Sigmoid colon (tissue), 4 donors: ENCODE data around the gene NPTN.

Experiments
- CTCF ChIP-seq, 4 experiments: fragments of 450-650 bp in 3 of 4; fragments of 200-600 bp in 1 of 4; IDR thresholded peaks; one replicate each; pipeline ENCODE4 v1.5.1; 2016 to 2019; ENCODE audit warnings: antibody characterized with exemption in 4 of 4, mild to moderate bottlenecking in 3 of 4, moderate library complexity in 2 of 4
- POLR2AphosphoS5 ChIP-seq, 4 donors: sonication (generic); formaldehyde crosslinking; IDR thresholded peaks; one replicate each; pipeline ENCODE4 v1.6.1; 2017; ENCODE audit warnings: antibody characterized with exemption in 4 of 4

- TF ChIP-seq POLR2AphosphoS5 (IDR thresholded peaks at IDR 0.05), result no peak
- TF ChIP-seq CTCF (IDR thresholded peaks at IDR 0.05), result no peak
Observed at GRCh38 chr15:73594109-73594508, 39.1 kb downstream of the NPTN start.
